MM.1S (cell line): ENCODE results near the gene ERCC8.

Experiments
- EZH2 ChIP-seq: fragments of 300-600 bp; sonication (generic); optimal IDR thresholded peaks from 2 replicates; pipeline ENCODE3; 2017; ENCODE audit warnings: low read depth, mild to moderate bottlenecking, antibody characterized with exemption, low read length, mixed read lengths
- EZH2phosphoT487 ChIP-seq: fragments of 300-600 bp; sonication (generic); IDR thresholded peaks from 2 replicates; pipeline ENCODE4 v1.6.1; 2018; ENCODE audit warnings: antibody characterized with exemption, low read length
- TF ChIP-seq, protein P1 (sequence below): fragments of 300-600 bp; sonication (generic); IDR thresholded peaks from 2 replicates; pipeline ENCODE4 v1.5.1; 2016; ENCODE audit warnings: antibody characterized with exemption, low read length, mixed read lengths

DNA sequence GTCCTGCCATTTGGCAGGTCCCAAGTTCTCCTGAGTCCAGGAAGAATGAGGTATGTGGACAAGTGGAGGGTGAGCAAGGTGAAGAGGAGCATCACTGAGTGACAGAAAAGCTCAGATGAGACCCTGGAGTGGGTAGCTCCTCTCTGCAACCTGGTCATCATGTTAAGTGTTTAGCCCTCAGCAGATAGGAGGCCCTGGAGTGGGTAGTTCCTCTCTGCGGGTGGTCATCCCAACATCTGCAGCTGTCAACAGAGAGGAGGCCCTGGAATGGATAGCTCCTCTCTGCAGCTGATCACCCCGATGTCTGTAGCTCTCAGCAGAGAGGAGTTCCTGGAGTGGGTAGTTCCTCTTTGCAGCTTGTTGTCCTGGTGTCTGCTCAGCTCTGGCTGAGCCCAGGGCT lies 48.6 kb upstream of the ERCC8 start:
- TF ChIP-seq, protein P1, sequence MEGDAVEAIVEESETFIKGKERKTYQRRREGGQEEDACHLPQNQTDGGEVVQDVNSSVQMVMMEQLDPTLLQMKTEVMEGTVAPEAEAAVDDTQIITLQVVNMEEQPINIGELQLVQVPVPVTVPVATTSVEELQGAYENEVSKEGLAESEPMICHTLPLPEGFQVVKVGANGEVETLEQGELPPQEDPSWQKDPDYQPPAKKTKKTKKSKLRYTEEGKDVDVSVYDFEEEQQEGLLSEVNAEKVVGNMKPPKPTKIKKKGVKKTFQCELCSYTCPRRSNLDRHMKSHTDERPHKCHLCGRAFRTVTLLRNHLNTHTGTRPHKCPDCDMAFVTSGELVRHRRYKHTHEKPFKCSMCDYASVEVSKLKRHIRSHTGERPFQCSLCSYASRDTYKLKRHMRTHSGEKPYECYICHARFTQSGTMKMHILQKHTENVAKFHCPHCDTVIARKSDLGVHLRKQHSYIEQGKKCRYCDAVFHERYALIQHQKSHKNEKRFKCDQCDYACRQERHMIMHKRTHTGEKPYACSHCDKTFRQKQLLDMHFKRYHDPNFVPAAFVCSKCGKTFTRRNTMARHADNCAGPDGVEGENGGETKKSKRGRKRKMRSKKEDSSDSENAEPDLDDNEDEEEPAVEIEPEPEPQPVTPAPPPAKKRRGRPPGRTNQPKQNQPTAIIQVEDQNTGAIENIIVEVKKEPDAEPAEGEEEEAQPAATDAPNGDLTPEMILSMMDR, result no peak
- TF ChIP-seq EZH2 (no peak), EZH2phosphoT487 (no peak)
